HepG2 (cell line): ENCODE results near the gene FNDC3B. TPM values are rescaled to one million over a fixed set of nuclear protein-coding genes. Genes with fewer than 3 reads are reported as not detected.

Experiments used
- ARNTL ChIP-seq: sonication (generic); formaldehyde crosslinking; IDR thresholded peaks from 2 replicates; pipeline ENCODE4 v1.4.0; 2020; ENCODE audit warnings: mild to moderate bottlenecking, missing genetic modification reagents
- CCDC6 ChIP-seq: sonication (generic); formaldehyde crosslinking; IDR thresholded peaks from 2 replicates; pipeline ENCODE4 v1.8.1; 2022; ENCODE audit warnings: mild to moderate bottlenecking, missing genetic modification reagents, moderate library complexity
- CHD2 ChIP-seq: IDR thresholded peaks from 2 replicates; pipeline ENCODE4 v1.6.1; 2011; ENCODE audit warnings: low read depth, low read length, improper control_type of control experiment
- IRF2 ChIP-seq: IDR thresholded peaks from 2 replicates; pipeline ENCODE4 v1.6.1; 2018; ENCODE audit warnings: missing genetic modification reagents, missing compliant biosample characterization
- NBN ChIP-seq: fragments of 450-650 bp; conservative IDR thresholded peaks from 2 replicates; pipeline ENCODE4 v1.6.1; 2017
- PHB2 ChIP-seq: fragments of 450-650 bp; IDR thresholded peaks from 2 replicates; pipeline ENCODE4 v1.6.1; 2018; ENCODE audit not compliant: partially characterized antibody
- RELA ChIP-seq: sonication (generic); formaldehyde crosslinking; IDR thresholded peaks from 2 replicates; pipeline ENCODE4 v1.4.0; 2020; ENCODE audit warnings: missing genetic modification reagents
- SATB2 ChIP-seq: sonication (generic); formaldehyde crosslinking; IDR thresholded peaks from 2 replicates; pipeline ENCODE4 v1.5.0; 2020; ENCODE audit warnings: missing genetic modification reagents
- SIN3B ChIP-seq: fragments of 150-350 bp; IDR thresholded peaks from 2 replicates; pipeline ENCODE4 v1.6.1; 2014; ENCODE audit warnings: low read length
- SIX1 ChIP-seq: sonication (generic); formaldehyde crosslinking; IDR thresholded peaks from 2 replicates; pipeline ENCODE4 v1.4.0; 2020; ENCODE audit warnings: missing genetic modification reagents, borderline replicate concordance
- SMARCC2 ChIP-seq: fragments of 450-650 bp; IDR thresholded peaks from 2 replicates; pipeline ENCODE4 v1.6.1; 2017; ENCODE audit warnings: antibody characterized with exemption, mild to moderate bottlenecking
- TCF7L2 ChIP-seq: IDR thresholded peaks from 2 replicates; pipeline ENCODE4 v1.6.1; 2011; ENCODE audit warnings: mild to moderate bottlenecking, low read depth, low read length, moderate library complexity
- TRAFD1 ChIP-seq: sonication (generic); formaldehyde crosslinking; IDR thresholded peaks from 2 replicates; pipeline ENCODE4 v1.5.1; 2020; ENCODE audit warnings: missing genetic modification reagents, mild to moderate bottlenecking, borderline replicate concordance
- ZBTB44 ChIP-seq: sonication (generic); formaldehyde crosslinking; IDR thresholded peaks from 2 replicates; pipeline ENCODE4 v1.4.0; 2020; ENCODE audit warnings: missing genetic modification reagents
- ZFP41 ChIP-seq: sonication (generic); formaldehyde crosslinking; IDR thresholded peaks from 2 replicates; pipeline ENCODE4 v1.4.0; 2020; ENCODE audit warnings: mild to moderate bottlenecking, missing genetic modification reagents, borderline replicate concordance
- ZNF101 ChIP-seq: sonication (generic); formaldehyde crosslinking; IDR thresholded peaks from 2 replicates; pipeline ENCODE4 v1.4.0; 2020; ENCODE audit warnings: mild to moderate bottlenecking, low read depth, missing genetic modification reagents, borderline replicate concordance
- ZNF30 ChIP-seq: sonication (generic); formaldehyde crosslinking; IDR thresholded peaks from 2 replicates; pipeline ENCODE4 v1.5.0; 2020; ENCODE audit warnings: mild to moderate bottlenecking, missing genetic modification reagents
- ZNF605 ChIP-seq: sonication (generic); formaldehyde crosslinking; IDR thresholded peaks from 2 replicates; pipeline ENCODE4 v1.8.0; 2022; ENCODE audit warnings: mild to moderate bottlenecking, missing genetic modification reagents
- ZNF740 ChIP-seq: sonication (generic); formaldehyde crosslinking; IDR thresholded peaks from 2 replicates; pipeline ENCODE4 v1.4.0; 2020; ENCODE audit warnings: missing genetic modification reagents
- polyA plus RNA-seq, 8 experiments: library from polyadenylated mRNA; depleted of rRNA in 3 of 8; stranded (reverse) in 7 of 8; unstranded in 1 of 8; fragments of >200 nt; fragmentation: Illumina TruSeq in 4 of 8; extraction: Trizol in 4 of 8; gene quantifications; 2 replicates each; pipeline versions ENCODE4 v1.2.1 to v1.2.3, GENCODE V29; 2011 to 2016; ENCODE audit warnings: low read depth in 4 of 8, missing spikeins in 1 of 8, mixed read lengths in 1 of 8; ENCODE audit not compliant: insufficient read depth in 1 of 8
- total RNA-seq, 5 experiments: library from RNA; depleted of rRNA; stranded (reverse); fragments of >200 nt; fragmentation: Illumina TruSeq; extraction: Trizol; gene quantifications; 2 replicates each; pipeline ENCODE4 v1.2.3, GENCODE V29; 2016; ENCODE audit warnings: low read depth in 1 of 5
- TF ChIP-seq, protein P1 (sequence below): IDR thresholded peaks from 2 replicates; pipeline ENCODE4 v1.6.1; 2016; ENCODE audit warnings: low read depth, borderline replicate concordance
- TF ChIP-seq, protein P2 (sequence below), 2 experiments: IDR thresholded peaks; 2 replicates each; pipeline ENCODE4 v1.6.1; 2011 to 2012; ENCODE audit warnings: low read length in 2 of 2, borderline replicate concordance in 1 of 2, low read depth in 1 of 2, mild to moderate bottlenecking in 1 of 2, moderate library complexity in 1 of 2
- TF ChIP-seq, protein P3 (sequence below): sonication (generic); formaldehyde crosslinking; IDR thresholded peaks from 2 replicates; pipeline ENCODE4 v1.4.0; 2020; ENCODE audit warnings: mild to moderate bottlenecking, low read depth, missing genetic modification reagents

FNDC3B gene
- total and polyA plus RNA-seq, 2 of the 13 experiments (the other 11 are each of a cell fraction or from before 2014, with no cell fraction given), result 74.8 to 103 TPM

DNA sequence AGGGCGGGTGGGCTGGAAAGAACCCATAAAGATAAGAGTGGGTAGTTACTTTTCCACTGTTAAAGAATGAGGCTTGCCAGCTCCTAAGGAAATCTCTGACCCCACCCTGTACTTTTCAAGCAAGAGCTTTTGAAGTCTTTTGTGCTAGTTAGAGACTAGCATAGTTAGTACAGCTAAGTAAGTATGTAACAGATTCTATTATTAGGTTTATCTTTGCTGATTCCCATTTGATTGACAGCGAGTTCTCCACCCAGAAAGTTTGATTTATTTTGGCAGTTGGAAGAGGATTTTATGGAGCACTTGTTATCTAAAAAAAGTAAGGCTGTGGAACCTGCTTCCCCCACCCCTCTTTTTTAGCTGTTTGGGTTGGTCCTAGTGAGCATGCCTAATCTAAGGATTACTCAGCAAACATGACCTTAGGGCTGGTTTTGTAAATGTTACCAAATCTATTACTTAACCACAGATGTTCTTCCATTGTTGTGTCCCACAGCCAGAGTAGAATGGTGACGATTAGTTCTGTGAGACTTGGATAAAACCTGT is 57.6 kb downstream of the FNDC3B start (continued):
- TF ChIP-seq ZBTB44 (CRISPR knock-in tag) (no peak), NBN (no peak), PHB2 (no peak), RELA (CRISPR knock-in tag) (no peak), SMARCC2 (no peak), ZNF30 (no peak), SIN3B (no peak), ZNF101 (no peak), ZFP41 (CRISPR knock-in tag) (no peak), IRF2 (CRISPR knock-in tag) (peak; percentile 57; the same call in 1 of the 2 replicates), TCF7L2 (no peak), SATB2 (CRISPR knock-in tag) (no peak), ARNTL (CRISPR knock-in tag) (no peak), ZNF740 (CRISPR knock-in tag) (no peak), TRAFD1 (CRISPR knock-in tag) (no peak), CHD2 (no peak), ZNF605 (CRISPR knock-in tag) (no peak), CCDC6 (CRISPR knock-in tag) (no peak), SIX1 (CRISPR knock-in tag) (peak; percentile 58; the same call in 1 of the 2 replicates)
- TF ChIP-seq, protein P1, sequence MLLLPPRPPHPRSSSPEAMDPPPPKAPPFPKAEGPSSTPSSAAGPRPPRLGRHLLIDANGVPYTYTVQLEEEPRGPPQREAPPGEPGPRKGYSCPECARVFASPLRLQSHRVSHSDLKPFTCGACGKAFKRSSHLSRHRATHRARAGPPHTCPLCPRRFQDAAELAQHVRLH, result no peak
- TF ChIP-seq, protein P2, sequence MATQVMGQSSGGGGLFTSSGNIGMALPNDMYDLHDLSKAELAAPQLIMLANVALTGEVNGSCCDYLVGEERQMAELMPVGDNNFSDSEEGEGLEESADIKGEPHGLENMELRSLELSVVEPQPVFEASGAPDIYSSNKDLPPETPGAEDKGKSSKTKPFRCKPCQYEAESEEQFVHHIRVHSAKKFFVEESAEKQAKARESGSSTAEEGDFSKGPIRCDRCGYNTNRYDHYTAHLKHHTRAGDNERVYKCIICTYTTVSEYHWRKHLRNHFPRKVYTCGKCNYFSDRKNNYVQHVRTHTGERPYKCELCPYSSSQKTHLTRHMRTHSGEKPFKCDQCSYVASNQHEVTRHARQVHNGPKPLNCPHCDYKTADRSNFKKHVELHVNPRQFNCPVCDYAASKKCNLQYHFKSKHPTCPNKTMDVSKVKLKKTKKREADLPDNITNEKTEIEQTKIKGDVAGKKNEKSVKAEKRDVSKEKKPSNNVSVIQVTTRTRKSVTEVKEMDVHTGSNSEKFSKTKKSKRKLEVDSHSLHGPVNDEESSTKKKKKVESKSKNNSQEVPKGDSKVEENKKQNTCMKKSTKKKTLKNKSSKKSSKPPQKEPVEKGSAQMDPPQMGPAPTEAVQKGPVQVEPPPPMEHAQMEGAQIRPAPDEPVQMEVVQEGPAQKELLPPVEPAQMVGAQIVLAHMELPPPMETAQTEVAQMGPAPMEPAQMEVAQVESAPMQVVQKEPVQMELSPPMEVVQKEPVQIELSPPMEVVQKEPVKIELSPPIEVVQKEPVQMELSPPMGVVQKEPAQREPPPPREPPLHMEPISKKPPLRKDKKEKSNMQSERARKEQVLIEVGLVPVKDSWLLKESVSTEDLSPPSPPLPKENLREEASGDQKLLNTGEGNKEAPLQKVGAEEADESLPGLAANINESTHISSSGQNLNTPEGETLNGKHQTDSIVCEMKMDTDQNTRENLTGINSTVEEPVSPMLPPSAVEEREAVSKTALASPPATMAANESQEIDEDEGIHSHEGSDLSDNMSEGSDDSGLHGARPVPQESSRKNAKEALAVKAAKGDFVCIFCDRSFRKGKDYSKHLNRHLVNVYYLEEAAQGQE (IDR thresholded peaks at IDR 0.05; ENCODE audit: borderline replicate concordance in 1 of 2, low read depth in 1 of 2, low read length in 2 of 2), result peak in 1 of 2 experiments; percentile 72; a peak in 2 of 4 replicates
- TF ChIP-seq, protein P3, sequence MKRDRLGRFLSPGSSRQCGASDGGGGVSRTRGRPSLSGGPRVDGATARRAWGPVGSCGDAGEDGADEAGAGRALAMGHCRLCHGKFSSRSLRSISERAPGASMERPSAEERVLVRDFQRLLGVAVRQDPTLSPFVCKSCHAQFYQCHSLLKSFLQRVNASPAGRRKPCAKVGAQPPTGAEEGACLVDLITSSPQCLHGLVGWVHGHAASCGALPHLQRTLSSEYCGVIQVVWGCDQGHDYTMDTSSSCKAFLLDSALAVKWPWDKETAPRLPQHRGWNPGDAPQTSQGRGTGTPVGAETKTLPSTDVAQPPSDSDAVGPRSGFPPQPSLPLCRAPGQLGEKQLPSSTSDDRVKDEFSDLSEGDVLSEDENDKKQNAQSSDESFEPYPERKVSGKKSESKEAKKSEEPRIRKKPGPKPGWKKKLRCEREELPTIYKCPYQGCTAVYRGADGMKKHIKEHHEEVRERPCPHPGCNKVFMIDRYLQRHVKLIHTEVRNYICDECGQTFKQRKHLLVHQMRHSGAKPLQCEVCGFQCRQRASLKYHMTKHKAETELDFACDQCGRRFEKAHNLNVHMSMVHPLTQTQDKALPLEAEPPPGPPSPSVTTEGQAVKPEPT (CRISPR knock-in tag), result no peak
